Fibroblast of lung (primary cell): ENCODE data around the gene ASF1A.

ENCODE experiments used
- CTCF ChIP-seq, 2 donors: IDR thresholded peaks in 1 of 2; conservative IDR thresholded peaks in 1 of 2; 1 replicate in 1 of 2; 2 replicates in 1 of 2; pipeline ENCODE4 v1.5.1; 2011 to 2012; ENCODE audit warnings: low read length in 2 of 2, control low read depth in 1 of 2, inconsistent platforms in 1 of 2, low read depth in 1 of 2, mild to moderate bottlenecking in 1 of 2
- EZH2 ChIP-seq: IDR thresholded peaks from 2 replicates; pipeline ENCODE4 v1.5.1; 2012; ENCODE audit warnings: low read length, control low read depth, mild to moderate bottlenecking; ENCODE audit errors: missing control alignments

- TF ChIP-seq CTCF (conservative IDR thresholded peaks at IDR 0.05 in 1 of 2, IDR thresholded peaks at IDR 0.05 in 1 of 2; ENCODE audit: low read depth in 1 of 2, low read length in 2 of 2) = no peak
- TF ChIP-seq EZH2 = no peak
Observed at GRCh38 chr6:118876198-118876597, 17.8 kb upstream of the ASF1A start.
